Measurements from ENCODE around the gene GLS.

- no peak for TF ChIP-seq CTCF (IDR thresholded peaks at IDR 0.05; ENCODE audit: insufficient read depth, low read length)
- no peak for TF ChIP-seq REST (IDR thresholded peaks at IDR 0.05; ENCODE audit: insufficient replicate concordance, low read depth)
- TF ChIP-seq GABPA (IDR thresholded peaks at IDR 0.05; ENCODE audit: low read depth), result no peak
Observed at GRCh38 chr2:190964170-190964795, 83.7 kb downstream of the GLS start.
